A549 (cell line): ENCODE data around the gene FAM76A. TPM values are rescaled to one million over a fixed set of nuclear protein-coding genes. Genes with fewer than 3 reads are reported as not detected.

Source experiments
- ATAC-seq, 2 experiments: fragments of 200-7000 bp in 1 of 2; fragments of >200 bp in 1 of 2; cut with Nextera tagmentation in 1 of 2; cut with Tn5 transposase in 1 of 2; 3 replicates each; pipeline versions ENCODE4 v1.8.0 to v1.9.1; 2018 to 2020; ENCODE audit warnings: mild to moderate bottlenecking in 1 of 2, moderate library complexity in 1 of 2
- CTCF ChIA-PET: fragments of 300-600 bp; sonication (Branson Sonifier 250); formaldehyde crosslinking; extraction: SDS; loops from one replicate; lab custom pipeline; 2021; ENCODE audit warnings: antibody characterized with exemption, inconsistent platforms; lab: Yijun Ruan, JAX
- POLR2A ChIA-PET: fragments of 350-600 bp; formaldehyde crosslinking; extraction: SDS; loops from one replicate; lab custom pipeline; 2021; ENCODE audit warnings: antibody characterized with exemption, inconsistent platforms; lab: Yijun Ruan, JAX
- DNase-seq, 2 experiments: peaks; one replicate each; pipeline versions ENCODE4 v3.0.0 to v3.0.0-alpha.2; 2011 to 2016; ENCODE audit warnings: low read depth in 1 of 2, low spot score in 1 of 2
- FAIRE-seq: peaks from 2 replicates; lab custom pipeline; 2011; peaks lifted over from hg19 to GRCh38; lab: Jason Lieb, UNC
- H3K27ac ChIP-seq, 2 experiments: fragments of >200 bp; sonication (Bioruptor Twin); formaldehyde crosslinking; 3 replicates each; pipeline ENCODE4 v1.5.1; 2016 to 2017
- H3K4me1 ChIP-seq: fragments of >200 bp; sonication (Bioruptor Twin); formaldehyde crosslinking; 3 replicates; pipeline ENCODE4 v1.6.1; 2016
- H3K4me2 ChIP-seq: fragments of >200 bp; sonication (Bioruptor Twin); formaldehyde crosslinking; 3 replicates; pipeline ENCODE4 v1.6.1; 2016
- H3K4me3 ChIP-seq: fragments of >200 bp; sonication (Bioruptor Twin); formaldehyde crosslinking; 3 replicates; pipeline ENCODE4 v1.5.1; 2016
- H3K9me3 ChIP-seq: fragments of >200 bp; sonication (Bioruptor Twin); formaldehyde crosslinking; 3 replicates; pipeline ENCODE4 v1.6.1; 2016
- CBX8 ChIP-seq: fragments of 200-600 bp; sonication (generic); IDR thresholded peaks from 2 replicates; pipeline ENCODE4 v1.6.1; 2016
- CHD2 ChIP-seq: fragments of 150-350 bp; IDR thresholded peaks from 2 replicates; pipeline ENCODE4 v1.6.1; 2014; ENCODE audit warnings: low read length; ENCODE audit not compliant: partially characterized antibody
- CHD4 ChIP-seq: fragments of 200-600 bp; sonication (generic); IDR thresholded peaks from 2 replicates; pipeline ENCODE4 v1.6.1; 2016; ENCODE audit warnings: antibody characterized with exemption, mild to moderate bottlenecking, borderline replicate concordance
- EHMT2 ChIP-seq: fragments of 200-600 bp; sonication (generic); IDR thresholded peaks from 2 replicates; pipeline ENCODE4 v1.6.1; 2016; ENCODE audit warnings: antibody characterized with exemption, low read depth, mild to moderate bottlenecking, moderate library complexity
- EP300 ChIP-seq, 2 experiments: fragments of >200 bp; sonication (Bioruptor Twin); formaldehyde crosslinking; IDR thresholded peaks; 2 replicates in 1 of 2; 3 replicates in 1 of 2; pipeline ENCODE4 v1.6.1; 2016 to 2017
- ESRRA ChIP-seq: fragments of 150-350 bp; IDR thresholded peaks from 2 replicates; pipeline ENCODE4 v1.6.1; 2014; ENCODE audit warnings: mild to moderate bottlenecking, low read length, borderline replicate concordance
- FOSB ChIP-seq: fragments of 250-450 bp; sonication (Bioruptor Pico); IDR thresholded peaks from 2 replicates; pipeline ENCODE4 v1.5.0; 2020; ENCODE audit warnings: mild to moderate bottlenecking, moderate library complexity
- GATA3 ChIP-seq: IDR thresholded peaks from 2 replicates; pipeline ENCODE4 v1.6.1; 2012; ENCODE audit warnings: borderline replicate concordance
- HDAC2 ChIP-seq: fragments of 200-600 bp; sonication (generic); IDR thresholded peaks from 2 replicates; pipeline ENCODE4 v1.6.1; 2016
- HEYL ChIP-seq: fragments of 250-450 bp; sonication (Bioruptor Pico); IDR thresholded peaks from 2 replicates; pipeline ENCODE4 v1.8.0; 2021; ENCODE audit warnings: mild to moderate bottlenecking, moderate library complexity
- HOXB5 ChIP-seq: fragments of 250-450 bp; sonication (Bioruptor Pico); IDR thresholded peaks from 2 replicates; pipeline ENCODE4 v1.5.0; 2020; ENCODE audit warnings: mild to moderate bottlenecking, moderate library complexity
- JUNB ChIP-seq: fragments of >200 bp; sonication (Bioruptor Twin); formaldehyde crosslinking; IDR thresholded peaks from 2 replicates; pipeline ENCODE4 v1.6.1; 2016
- KDM1A ChIP-seq: fragments of 200-600 bp; sonication (generic); IDR thresholded peaks from 2 replicates; pipeline ENCODE4 v1.6.1; 2016; ENCODE audit warnings: low read depth, mild to moderate bottlenecking
- MAZ ChIP-seq: fragments of 150-350 bp; IDR thresholded peaks from 2 replicates; pipeline ENCODE4 v1.6.1; 2014; ENCODE audit warnings: antibody characterized with exemption, low read depth, low read length, borderline replicate concordance
- NR3C1 ChIP-seq: fragments of >200 bp; sonication (Bioruptor Twin); formaldehyde crosslinking; IDR thresholded peaks from 3 replicates; pipeline ENCODE4 v1.6.1; 2017
- PHF8 ChIP-seq: fragments of 200-600 bp; sonication (generic); IDR thresholded peaks from 2 replicates; pipeline ENCODE4 v1.6.1; 2016; ENCODE audit warnings: low read depth, mild to moderate bottlenecking, antibody characterized with exemption, moderate library complexity, borderline replicate concordance
- RFX5 ChIP-seq: fragments of 450-650 bp; IDR thresholded peaks from 2 replicates; pipeline ENCODE4 v1.7.1; 2014; ENCODE audit warnings: antibody characterized with exemption, mild to moderate bottlenecking, moderate library complexity
- RNF2 ChIP-seq: fragments of 200-600 bp; sonication (generic); IDR thresholded peaks from 2 replicates; pipeline ENCODE4 v1.6.1; 2016; ENCODE audit warnings: low read depth, mild to moderate bottlenecking, antibody characterized with exemption, moderate library complexity, borderline replicate concordance
- SREBF2 ChIP-seq: fragments of 450-650 bp; IDR thresholded peaks from 2 replicates; pipeline ENCODE4 v1.6.1; 2014; ENCODE audit warnings: mild to moderate bottlenecking, moderate library complexity
- TFCP2L1 ChIP-seq: fragments of 250-450 bp; sonication (Bioruptor Pico); IDR thresholded peaks from 2 replicates; pipeline ENCODE4 v1.5.0; 2021; ENCODE audit warnings: mild to moderate bottlenecking
- TP53 ChIP-seq: fragments of 250-450 bp; sonication (Bioruptor Pico); IDR thresholded peaks from 2 replicates; pipeline ENCODE4 v1.5.0; 2021; ENCODE audit warnings: mild to moderate bottlenecking, moderate library complexity
- ZC3H11A ChIP-seq: fragments of 450-650 bp; IDR thresholded peaks from 2 replicates; pipeline ENCODE4 v1.6.1; 2014; ENCODE audit warnings: antibody characterized with exemption, mild to moderate bottlenecking
- ZFP36 ChIP-seq: fragments of 450-650 bp; IDR thresholded peaks from 2 replicates; pipeline ENCODE4 v1.6.1; 2014; ENCODE audit warnings: borderline replicate concordance; ENCODE audit not compliant: partially characterized antibody
- ZNF302 ChIP-seq: fragments of 250-450 bp; sonication (Bioruptor Pico); IDR thresholded peaks from 2 replicates; pipeline ENCODE4 v1.9.0; 2021; ENCODE audit warnings: inconsistent platforms, mild to moderate bottlenecking, moderate library complexity
- WGBS: methylation state at CpG from one replicate; pipeline ENCODE4 v1.1.6; 2017; ENCODE audit errors: missing lambda C conversion rate; 5-methylcytosine and 5-hydroxymethylcytosine counted together
- polyA plus RNA-seq, 4 experiments: library from polyadenylated mRNA; depleted of rRNA in 3 of 4; stranded (reverse); fragments of >200 nt; fragmentation: RNase III in 1 of 4; extraction: RNeasy Plus Mini Kit Qiagen cat#74134 plus additional on column Dnase treatment in 1 of 4; gene quantifications; 2 replicates in 3 of 4; 3 replicates in 1 of 4; pipeline ENCODE4 v1.2.3, GENCODE V29; 2011 to 2017
- TF ChIP-seq, protein P1 (sequence below): fragments of >200 bp; sonication (Bioruptor Twin); formaldehyde crosslinking; IDR thresholded peaks from 3 replicates; pipeline ENCODE4 v1.5.1; 2016
- TF ChIP-seq, protein P2 (sequence below): IDR thresholded peaks from 2 replicates; pipeline ENCODE4 v1.6.1; 2012; ENCODE audit warnings: low read depth, borderline replicate concordance
- TF ChIP-seq, protein P3 (sequence below): fragments of >200 bp; sonication (Bioruptor Twin); formaldehyde crosslinking; IDR thresholded peaks from 2 replicates; pipeline ENCODE4 v1.6.1; 2016
- TF ChIP-seq, protein P4 (sequence below): fragments of >200 bp; sonication (Bioruptor Twin); formaldehyde crosslinking; IDR thresholded peaks from 3 replicates; pipeline ENCODE4 v1.6.1; 2016
- TF ChIP-seq, protein P5 (sequence below): fragments of 250-450 bp; sonication (Bioruptor Pico); IDR thresholded peaks from 2 replicates; pipeline ENCODE4 v1.5.0; 2021; ENCODE audit warnings: mild to moderate bottlenecking, moderate library complexity, borderline replicate concordance
- TF ChIP-seq, protein P6 (sequence below): IDR thresholded peaks from 2 replicates; pipeline ENCODE4 v1.6.1; 2012
- TF ChIP-seq, protein P7 (sequence below): fragments of 200-600 bp; sonication (generic); IDR thresholded peaks from 2 replicates; pipeline ENCODE4 v1.6.1; 2016; ENCODE audit warnings: antibody characterized with exemption, mild to moderate bottlenecking, moderate library complexity

The FAM76A gene
- polyA plus RNA-seq, 2 of the 4 experiments (the other 2 are of a cell fraction) = 4.8 to 6.5 TPM

DNA sequence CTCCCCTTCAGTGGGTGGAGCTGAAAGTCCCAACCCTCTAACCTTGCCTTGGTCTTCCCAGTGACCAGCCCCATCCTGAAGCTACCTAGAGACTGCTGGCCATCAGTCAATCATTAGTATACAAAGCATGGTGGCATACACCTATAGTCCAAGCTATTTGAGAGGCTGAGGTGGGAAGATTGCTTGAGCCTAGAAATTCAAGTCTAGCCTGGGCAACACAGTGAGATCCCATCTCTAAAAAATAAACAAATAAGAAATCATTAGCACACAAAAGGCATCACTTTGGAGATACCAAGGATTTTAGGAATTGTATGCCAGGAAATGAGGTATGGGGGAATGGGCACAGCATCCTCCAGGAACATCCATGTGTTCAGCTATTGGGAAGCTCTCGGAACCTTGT is 49.4 kb upstream of the FAM76A start:
- POLR2A ChIA-PET = no interaction called here
- WGBS = 94% methylated on average over 1 of the region's 1 CpG
- ATAC-seq (no peak), FAIRE-seq (no peak), DNase-seq (no peak)
- TF ChIP-seq MAZ = no peak
- TF ChIP-seq HOXB5 (CRISPR knock-in tag) = no peak
- TF ChIP-seq, protein P1, sequence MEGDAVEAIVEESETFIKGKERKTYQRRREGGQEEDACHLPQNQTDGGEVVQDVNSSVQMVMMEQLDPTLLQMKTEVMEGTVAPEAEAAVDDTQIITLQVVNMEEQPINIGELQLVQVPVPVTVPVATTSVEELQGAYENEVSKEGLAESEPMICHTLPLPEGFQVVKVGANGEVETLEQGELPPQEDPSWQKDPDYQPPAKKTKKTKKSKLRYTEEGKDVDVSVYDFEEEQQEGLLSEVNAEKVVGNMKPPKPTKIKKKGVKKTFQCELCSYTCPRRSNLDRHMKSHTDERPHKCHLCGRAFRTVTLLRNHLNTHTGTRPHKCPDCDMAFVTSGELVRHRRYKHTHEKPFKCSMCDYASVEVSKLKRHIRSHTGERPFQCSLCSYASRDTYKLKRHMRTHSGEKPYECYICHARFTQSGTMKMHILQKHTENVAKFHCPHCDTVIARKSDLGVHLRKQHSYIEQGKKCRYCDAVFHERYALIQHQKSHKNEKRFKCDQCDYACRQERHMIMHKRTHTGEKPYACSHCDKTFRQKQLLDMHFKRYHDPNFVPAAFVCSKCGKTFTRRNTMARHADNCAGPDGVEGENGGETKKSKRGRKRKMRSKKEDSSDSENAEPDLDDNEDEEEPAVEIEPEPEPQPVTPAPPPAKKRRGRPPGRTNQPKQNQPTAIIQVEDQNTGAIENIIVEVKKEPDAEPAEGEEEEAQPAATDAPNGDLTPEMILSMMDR = no peak
- TF ChIP-seq RNF2 = no peak
- TF ChIP-seq HEYL = no peak
- TF ChIP-seq TFCP2L1 (CRISPR knock-in tag) = no peak
- no peak for TF ChIP-seq JUNB
- TF ChIP-seq RFX5 = no peak
- TF ChIP-seq PHF8 = no peak
- no peak for TF ChIP-seq SREBF2
- TF ChIP-seq ZFP36 = no peak
- no peak for TF ChIP-seq ZC3H11A
- TF ChIP-seq, protein P2, sequence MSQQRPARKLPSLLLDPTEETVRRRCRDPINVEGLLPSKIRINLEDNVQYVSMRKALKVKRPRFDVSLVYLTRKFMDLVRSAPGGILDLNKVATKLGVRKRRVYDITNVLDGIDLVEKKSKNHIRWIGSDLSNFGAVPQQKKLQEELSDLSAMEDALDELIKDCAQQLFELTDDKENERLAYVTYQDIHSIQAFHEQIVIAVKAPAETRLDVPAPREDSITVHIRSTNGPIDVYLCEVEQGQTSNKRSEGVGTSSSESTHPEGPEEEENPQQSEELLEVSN = no peak
- TF ChIP-seq NR3C1 = no peak
- TF ChIP-seq, protein P3, sequence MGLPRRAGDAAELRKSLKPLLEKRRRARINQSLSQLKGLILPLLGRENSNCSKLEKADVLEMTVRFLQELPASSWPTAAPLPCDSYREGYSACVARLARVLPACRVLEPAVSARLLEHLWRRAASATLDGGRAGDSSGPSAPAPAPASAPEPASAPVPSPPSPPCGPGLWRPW = no peak
- TF ChIP-seq CHD2 = no peak
- TF ChIP-seq, protein P4, sequence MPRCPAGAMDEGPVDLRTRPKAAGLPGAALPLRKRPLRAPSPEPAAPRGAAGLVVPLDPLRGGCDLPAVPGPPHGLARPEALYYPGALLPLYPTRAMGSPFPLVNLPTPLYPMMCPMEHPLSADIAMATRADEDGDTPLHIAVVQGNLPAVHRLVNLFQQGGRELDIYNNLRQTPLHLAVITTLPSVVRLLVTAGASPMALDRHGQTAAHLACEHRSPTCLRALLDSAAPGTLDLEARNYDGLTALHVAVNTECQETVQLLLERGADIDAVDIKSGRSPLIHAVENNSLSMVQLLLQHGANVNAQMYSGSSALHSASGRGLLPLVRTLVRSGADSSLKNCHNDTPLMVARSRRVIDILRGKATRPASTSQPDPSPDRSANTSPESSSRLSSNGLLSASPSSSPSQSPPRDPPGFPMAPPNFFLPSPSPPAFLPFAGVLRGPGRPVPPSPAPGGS = no peak
- no peak for TF ChIP-seq ESRRA
- no peak for TF ChIP-seq KDM1A
- TF ChIP-seq, protein P5, sequence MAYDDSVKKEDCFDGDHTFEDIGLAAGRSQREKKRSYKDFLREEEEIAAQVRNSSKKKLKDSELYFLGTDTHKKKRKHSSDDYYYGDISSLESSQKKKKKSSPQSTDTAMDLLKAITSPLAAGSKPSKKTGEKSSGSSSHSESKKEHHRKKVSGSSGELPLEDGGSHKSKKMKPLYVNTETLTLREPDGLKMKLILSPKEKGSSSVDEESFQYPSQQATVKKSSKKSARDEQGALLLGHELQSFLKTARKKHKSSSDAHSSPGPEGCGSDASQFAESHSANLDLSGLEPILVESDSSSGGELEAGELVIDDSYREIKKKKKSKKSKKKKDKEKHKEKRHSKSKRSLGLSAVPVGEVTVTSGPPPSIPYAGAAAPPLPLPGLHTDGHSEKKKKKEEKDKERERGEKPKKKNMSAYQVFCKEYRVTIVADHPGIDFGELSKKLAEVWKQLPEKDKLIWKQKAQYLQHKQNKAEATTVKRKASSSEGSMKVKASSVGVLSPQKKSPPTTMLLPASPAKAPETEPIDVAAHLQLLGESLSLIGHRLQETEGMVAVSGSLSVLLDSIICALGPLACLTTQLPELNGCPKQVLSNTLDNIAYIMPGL (CRISPR knock-in tag) = no peak
- peaks cover 15% of the 10 kb centered on the region for H3K9me3 ChIP-seq
- no peak overlapping the region for H3K4me3 ChIP-seq
- no peak overlapping the region for H3K27ac ChIP-seq
- CTCF ChIA-PET = interaction anchor here (0.6 to 0.9 kb wide), 2 partner anchors 10 to 439 kb away, joined by 4 read pairs; no protein-coding TSS in a partner anchor
- H3K4me2 ChIP-seq = no peak overlapping the region
- peaks cover 10% of the 10 kb centered on the region; the same call in 1 of the 3 replicates for H3K4me1 ChIP-seq

DNA sequence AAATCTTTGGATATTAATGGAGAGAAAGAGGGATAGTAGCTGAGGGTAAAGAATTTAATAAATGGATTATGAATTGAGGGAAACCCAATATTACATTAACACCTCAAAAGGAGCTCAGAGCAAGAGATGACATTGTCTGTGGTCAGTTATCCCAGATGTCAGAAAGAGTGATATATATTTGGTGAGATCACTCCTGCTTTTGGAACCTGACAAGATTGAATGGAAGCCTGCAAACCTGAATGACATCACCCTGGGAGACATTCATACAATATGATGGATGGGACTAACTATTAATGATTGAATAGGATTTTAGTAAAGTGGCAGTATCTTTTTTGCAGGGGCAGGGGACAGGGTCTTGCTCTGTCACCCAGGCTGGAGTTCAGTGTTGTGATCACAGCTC is 47.0 kb upstream of the FAM76A start:
- CTCF ChIA-PET = interaction anchor here (0.7 to 1.9 kb wide), 2 partner anchors 9 to 72 kb away, joined by 3 to 9 read pairs; no protein-coding TSS in a partner anchor
- Histone ChIP-seq H3K4me1 (no peaks in the 10 kb centered on the region), H3K4me3 (no peak overlapping the region), H3K27ac (no peak overlapping the region), H3K4me2 (no peak overlapping the region), H3K9me3 (peaks cover 23% of the 10 kb centered on the region)
- ATAC-seq = no peak
- no peak for DNase-seq
- FAIRE-seq = no peak
- POLR2A ChIA-PET = no interaction called here
- no peak for TF ChIP-seq TP53 (CRISPR knock-in tag)
- no peak for TF ChIP-seq GATA3
- TF ChIP-seq, protein P6, sequence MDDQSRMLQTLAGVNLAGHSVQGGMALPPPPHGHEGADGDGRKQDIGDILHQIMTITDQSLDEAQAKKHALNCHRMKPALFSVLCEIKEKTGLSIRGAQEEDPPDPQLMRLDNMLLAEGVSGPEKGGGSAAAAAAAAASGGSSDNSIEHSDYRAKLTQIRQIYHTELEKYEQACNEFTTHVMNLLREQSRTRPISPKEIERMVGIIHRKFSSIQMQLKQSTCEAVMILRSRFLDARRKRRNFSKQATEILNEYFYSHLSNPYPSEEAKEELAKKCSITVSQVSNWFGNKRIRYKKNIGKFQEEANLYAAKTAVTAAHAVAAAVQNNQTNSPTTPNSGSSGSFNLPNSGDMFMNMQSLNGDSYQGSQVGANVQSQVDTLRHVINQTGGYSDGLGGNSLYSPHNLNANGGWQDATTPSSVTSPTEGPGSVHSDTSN = no peak
- no peak for TF ChIP-seq EHMT2
- TF ChIP-seq HDAC2 = no peak
- no peak for TF ChIP-seq FOSB
- TF ChIP-seq ZNF302 (CRISPR knock-in tag) = no peak
- TF ChIP-seq EP300 (IDR thresholded peaks at IDR 0.05) = no peak
- TF ChIP-seq, protein P7, sequence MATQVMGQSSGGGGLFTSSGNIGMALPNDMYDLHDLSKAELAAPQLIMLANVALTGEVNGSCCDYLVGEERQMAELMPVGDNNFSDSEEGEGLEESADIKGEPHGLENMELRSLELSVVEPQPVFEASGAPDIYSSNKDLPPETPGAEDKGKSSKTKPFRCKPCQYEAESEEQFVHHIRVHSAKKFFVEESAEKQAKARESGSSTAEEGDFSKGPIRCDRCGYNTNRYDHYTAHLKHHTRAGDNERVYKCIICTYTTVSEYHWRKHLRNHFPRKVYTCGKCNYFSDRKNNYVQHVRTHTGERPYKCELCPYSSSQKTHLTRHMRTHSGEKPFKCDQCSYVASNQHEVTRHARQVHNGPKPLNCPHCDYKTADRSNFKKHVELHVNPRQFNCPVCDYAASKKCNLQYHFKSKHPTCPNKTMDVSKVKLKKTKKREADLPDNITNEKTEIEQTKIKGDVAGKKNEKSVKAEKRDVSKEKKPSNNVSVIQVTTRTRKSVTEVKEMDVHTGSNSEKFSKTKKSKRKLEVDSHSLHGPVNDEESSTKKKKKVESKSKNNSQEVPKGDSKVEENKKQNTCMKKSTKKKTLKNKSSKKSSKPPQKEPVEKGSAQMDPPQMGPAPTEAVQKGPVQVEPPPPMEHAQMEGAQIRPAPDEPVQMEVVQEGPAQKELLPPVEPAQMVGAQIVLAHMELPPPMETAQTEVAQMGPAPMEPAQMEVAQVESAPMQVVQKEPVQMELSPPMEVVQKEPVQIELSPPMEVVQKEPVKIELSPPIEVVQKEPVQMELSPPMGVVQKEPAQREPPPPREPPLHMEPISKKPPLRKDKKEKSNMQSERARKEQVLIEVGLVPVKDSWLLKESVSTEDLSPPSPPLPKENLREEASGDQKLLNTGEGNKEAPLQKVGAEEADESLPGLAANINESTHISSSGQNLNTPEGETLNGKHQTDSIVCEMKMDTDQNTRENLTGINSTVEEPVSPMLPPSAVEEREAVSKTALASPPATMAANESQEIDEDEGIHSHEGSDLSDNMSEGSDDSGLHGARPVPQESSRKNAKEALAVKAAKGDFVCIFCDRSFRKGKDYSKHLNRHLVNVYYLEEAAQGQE = no peak
- TF ChIP-seq CBX8 = no peak
- no peak for TF ChIP-seq SREBF2
- TF ChIP-seq CHD4 = no peak
- no peak for TF ChIP-seq JUNB
